ENCODE data around the gene TXNDC17.

GRCh38 chr17:6637458-6637840 is 3.4 kb upstream of the TXNDC17 start:
- TF ChIP-seq CTCF (IDR thresholded peaks at IDR 0.05) (no peak), POLR2A (IDR thresholded peaks at IDR 0.05) (no peak)

All from thyroid gland (tissue), 4 donors.